Transverse colon (tissue), 4 donors: Measurements from ENCODE around the gene PUM2. TPM values are rescaled to one million over a fixed set of nuclear protein-coding genes. Genes with fewer than 3 reads are reported as not detected.
A peak's percentile ranks its signal among the peaks of the same experiment; 100 is the strongest.

Source experiments
- DNase-seq: peaks from one replicate; pipeline ENCODE4 v3.0.0-alpha.2; 2019
- H3K27ac ChIP-seq, 4 donors: fragments of 200-600 bp; sonication (generic); 2 replicates each; pipeline ENCODE4 v1.5.1; 2016 to 2018; ENCODE audit warnings: inconsistent platforms in 4 of 4
- H3K27me3 ChIP-seq: fragments of 200-600 bp; sonication (generic); 2 replicates; pipeline ENCODE4 v1.5.1; 2017; ENCODE audit warnings: inconsistent platforms
- H3K36me3 ChIP-seq, 4 donors: fragments of 200-600 bp; sonication (generic); 2 replicates each; pipeline ENCODE4 v1.5.1; 2017 to 2019; ENCODE audit warnings: inconsistent platforms in 4 of 4
- H3K4me1 ChIP-seq, 4 donors: fragments of 200-600 bp; sonication (generic); 2 replicates each; pipeline ENCODE4 v1.5.1; 2017 to 2020; ENCODE audit warnings: inconsistent platforms in 4 of 4
- H3K4me3 ChIP-seq, 4 donors: fragments of 200-600 bp; sonication (generic); 1 replicate in 1 of 4; 2 replicates in 3 of 4; pipeline versions ENCODE4 v1.5.1 to v1.6.1; 2017 to 2019; ENCODE audit warnings: inconsistent platforms in 4 of 4
- H3K9me3 ChIP-seq, 2 donors: fragments of 200-600 bp; sonication (generic); 2 replicates each; pipeline ENCODE4 v1.5.1; 2017 to 2019; ENCODE audit warnings: inconsistent platforms in 2 of 2
- EP300 ChIP-seq: sonication (generic); formaldehyde crosslinking; IDR thresholded peaks from one replicate; pipeline ENCODE4 v1.6.1; 2017; ENCODE audit warnings: antibody characterized with exemption, low read depth
- POLR2A ChIP-seq: fragments of 450-650 bp; IDR thresholded peaks from one replicate; pipeline ENCODE4 v1.6.1; 2016; ENCODE audit warnings: antibody characterized with exemption, mild to moderate bottlenecking, moderate library complexity
- POLR2AphosphoS5 ChIP-seq, 3 donors: sonication (generic); formaldehyde crosslinking; IDR thresholded peaks; one replicate each; pipeline ENCODE4 v1.6.1; 2016; ENCODE audit warnings: antibody characterized with exemption in 3 of 3
- WGBS, 2 donors: methylation state at CpG; one replicate each; pipeline ENCODE4 v1.1.5; 2018; ENCODE audit warnings: low coverage in 1 of 2; 5-methylcytosine and 5-hydroxymethylcytosine counted together
- in situ Hi-C, 4 donors: fragments of 200-750 bp; cut with MboI; loops; one replicate each; pipeline versions ENCODE4 v1.15.0 to v1.15.1; 2017; ENCODE audit warnings: low sequenced_read_pairs in 3 of 4, low pct_ligation_motif_present in 1 of 4, low pct_unique_long_range_greater_than_20kb in 1 of 4
- intact Hi-C: fragments of 100-400 bp; cut with DNase I; formaldehyde crosslinking; loops from one replicate; pipeline ENCODE4 v1.15.1; 2023; ENCODE audit warnings: low total_unique reads
- total RNA-seq, 4 donors: library from RNA; depleted of rRNA; stranded (reverse); fragments of >200 nt; gene quantifications; one replicate each; pipeline ENCODE4 v1.1.0, GENCODE V29; 2016
- TF ChIP-seq, protein P1 (sequence below), 5 experiments: fragments of 200-600 bp in 3 of 5; fragments of 450-650 bp in 2 of 5; sonication (generic) in 3 of 5; IDR thresholded peaks; 1 replicate in 2 of 5; 2 replicates in 3 of 5; pipeline ENCODE4 v1.5.1; 2016 to 2017; ENCODE audit warnings: antibody characterized with exemption in 5 of 5, inconsistent platforms in 3 of 5, mild to moderate bottlenecking in 2 of 5, moderate library complexity in 1 of 5

PUM2 gene
- total RNA-seq, 4 donors from 2014 or later = 62.5 to 92.7 (median 70.5) TPM

DNA sequence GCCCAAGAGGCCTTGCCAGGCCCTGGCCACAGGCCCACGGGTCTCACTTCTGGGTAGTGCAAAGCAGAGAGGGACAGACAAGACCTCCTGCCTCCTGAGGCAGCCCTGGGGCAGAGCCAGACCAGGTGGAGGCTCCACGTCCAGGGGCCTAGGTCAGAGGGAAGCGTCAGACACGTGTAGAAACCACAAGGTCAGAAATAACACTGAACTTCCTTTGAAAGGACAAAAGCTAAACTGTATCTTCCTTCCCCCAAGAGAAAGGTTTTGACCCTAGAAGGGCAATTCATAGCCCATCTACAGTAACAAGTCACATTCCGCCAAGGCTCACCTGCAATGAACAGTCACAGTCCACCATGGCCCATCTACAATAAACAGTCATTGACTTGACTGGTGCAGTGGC is 143.6 kb downstream of the PUM2 start:
- no peaks in the 10 kb centered on the region for H3K9me3 ChIP-seq
- H3K4me3 ChIP-seq = no peak overlapping the region
- DNase-seq = peak; percentile 61
- WGBS, 2 donors = 34 to 59% methylated on average over 3 to 5 of the region's 5 CpGs
- TF ChIP-seq POLR2A (no peak), POLR2AphosphoS5 (IDR thresholded peaks at IDR 0.05) (peak in 1 of 3 donors; percentile 4)
- peaks cover 0 to 24% (median 13%) of the 10 kb centered on the region in 4 donors for H3K4me1 ChIP-seq
- H3K27ac ChIP-seq = peak overlapping the region; percentile 14 to 64 (median 58)
- in situ Hi-C loops (no loop called here), intact Hi-C loops (no loop called here)
- no peaks in the 10 kb centered on the region for H3K36me3 ChIP-seq
- H3K27me3 ChIP-seq = no peaks in the 10 kb centered on the region

DNA sequence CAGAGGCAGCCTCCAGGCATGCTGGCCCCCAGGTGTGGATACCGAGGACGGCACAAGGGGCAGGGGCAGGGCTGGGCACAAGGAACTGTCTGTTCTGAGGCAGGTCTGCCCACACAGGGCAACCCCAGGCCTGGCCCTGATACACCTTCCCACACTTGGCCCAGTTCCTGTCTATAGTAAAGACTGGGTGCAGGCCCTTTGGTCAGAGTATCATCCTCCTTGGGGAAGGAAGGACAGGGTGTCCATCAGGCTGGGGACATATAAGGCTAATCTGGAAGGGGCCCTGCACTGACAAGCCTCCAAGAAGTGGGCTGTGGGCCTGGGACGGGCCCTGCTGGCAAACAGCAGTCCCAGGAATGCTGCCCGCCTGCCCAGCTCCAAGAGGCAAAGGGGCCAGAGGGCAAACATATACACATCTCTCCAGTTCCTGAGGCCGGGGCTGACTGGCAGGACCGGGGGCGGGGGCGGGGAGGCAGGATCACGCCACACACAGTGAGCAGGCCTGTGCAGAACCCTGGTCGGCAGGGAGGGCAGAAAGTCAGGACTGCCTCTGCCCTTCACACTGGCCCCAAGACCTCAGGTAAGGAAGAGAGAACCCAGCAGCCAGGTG is 144.6 kb downstream of the PUM2 start:
- no peaks in the 10 kb centered on the region for H3K36me3 ChIP-seq

GRCh38 chr2:20205069-20205468 is 145.6 kb downstream of the PUM2 start:
- in situ Hi-C loops (no loop called here), intact Hi-C loops (no loop called here)
- TF ChIP-seq EP300 (no peak), POLR2A (no peak), POLR2AphosphoS5 (IDR thresholded peaks at IDR 0.05) (no peak)
- TF ChIP-seq, protein P1, sequence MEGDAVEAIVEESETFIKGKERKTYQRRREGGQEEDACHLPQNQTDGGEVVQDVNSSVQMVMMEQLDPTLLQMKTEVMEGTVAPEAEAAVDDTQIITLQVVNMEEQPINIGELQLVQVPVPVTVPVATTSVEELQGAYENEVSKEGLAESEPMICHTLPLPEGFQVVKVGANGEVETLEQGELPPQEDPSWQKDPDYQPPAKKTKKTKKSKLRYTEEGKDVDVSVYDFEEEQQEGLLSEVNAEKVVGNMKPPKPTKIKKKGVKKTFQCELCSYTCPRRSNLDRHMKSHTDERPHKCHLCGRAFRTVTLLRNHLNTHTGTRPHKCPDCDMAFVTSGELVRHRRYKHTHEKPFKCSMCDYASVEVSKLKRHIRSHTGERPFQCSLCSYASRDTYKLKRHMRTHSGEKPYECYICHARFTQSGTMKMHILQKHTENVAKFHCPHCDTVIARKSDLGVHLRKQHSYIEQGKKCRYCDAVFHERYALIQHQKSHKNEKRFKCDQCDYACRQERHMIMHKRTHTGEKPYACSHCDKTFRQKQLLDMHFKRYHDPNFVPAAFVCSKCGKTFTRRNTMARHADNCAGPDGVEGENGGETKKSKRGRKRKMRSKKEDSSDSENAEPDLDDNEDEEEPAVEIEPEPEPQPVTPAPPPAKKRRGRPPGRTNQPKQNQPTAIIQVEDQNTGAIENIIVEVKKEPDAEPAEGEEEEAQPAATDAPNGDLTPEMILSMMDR (IDR thresholded peaks at IDR 0.05) = no peak
- no peaks in the 10 kb centered on the region for H3K36me3 ChIP-seq
- H3K9me3 ChIP-seq = no peaks in the 10 kb centered on the region
- no peak for DNase-seq
- H3K27me3 ChIP-seq = no peaks in the 10 kb centered on the region
- 74% methylated on average over 7 of the region's 7 CpGs; no CpG with 5 or more reads in 1 of the 2 donors for whole genome bisulfite sequencing, 2 donors
- H3K4me1 ChIP-seq = peaks cover 0 to 24% (median 13%) of the 10 kb centered on the region in 4 donors
- no peak overlapping the region for H3K4me3 ChIP-seq
- H3K27ac ChIP-seq = peak overlapping the region in 2 of 4 donors; percentile 39 to 64

More for the DNA sequence above, 144.6 kb downstream of the PUM2 start:
- 64% methylated on average over 5 of the region's 10 CpGs; no CpG with 5 or more reads in 1 of the 2 donors for WGBS, 2 donors
- intact Hi-C loops = no loop called here
- Histone ChIP-seq H3K4me3 (no peak overlapping the region), H3K27ac (peak overlapping the region in 2 of 4 donors; percentile 39 to 64), H3K27me3 (no peaks in the 10 kb centered on the region), H3K9me3 (no peaks in the 10 kb centered on the region), H3K4me1 (peaks cover 0 to 24% (median 13%) of the 10 kb centered on the region in 4 donors)
- peak; percentile 67 for DNase-seq
- TF ChIP-seq, protein P1 (IDR thresholded peaks at IDR 0.05) = no peak
- TF ChIP-seq POLR2AphosphoS5 (IDR thresholded peaks at IDR 0.05) = peak in 1 of 3 donors; percentile 33
- in situ Hi-C loops = no loop called here

DNA sequence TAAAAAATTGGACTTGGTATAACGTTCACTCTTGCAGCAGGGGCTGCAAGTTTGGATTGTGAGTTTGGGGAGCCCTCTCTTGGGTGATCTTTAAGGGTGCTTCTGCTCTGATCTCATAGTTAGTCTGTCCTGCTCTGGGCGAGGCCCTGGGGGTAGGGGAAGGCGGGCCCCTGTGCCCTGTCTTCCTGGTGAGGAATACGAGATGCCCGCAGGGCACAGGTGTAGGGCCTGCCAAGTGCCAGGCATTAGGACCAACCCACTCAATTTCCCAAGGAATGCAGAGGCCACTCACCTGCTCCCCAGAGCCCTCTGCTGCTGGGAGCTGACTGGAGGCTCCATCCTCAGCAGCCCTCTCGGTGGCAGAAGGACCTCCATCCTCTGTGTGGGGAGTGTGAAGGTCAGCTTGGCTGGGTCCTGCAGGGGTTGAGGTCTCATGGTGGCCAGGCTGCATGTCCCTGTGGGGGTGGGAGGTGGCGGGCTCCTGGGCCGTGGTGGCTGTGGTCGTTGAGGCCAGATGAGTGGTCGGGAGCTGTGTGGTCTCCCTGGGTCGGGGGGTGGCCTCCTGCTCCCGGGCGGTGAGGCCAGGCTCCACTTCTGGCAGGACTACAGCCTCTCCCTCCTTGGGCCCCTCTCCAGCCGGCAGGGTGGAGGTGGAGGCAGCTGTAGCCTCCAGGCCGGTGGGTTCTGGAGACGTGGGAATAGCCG is 147.0 kb downstream of the PUM2 start:
- no peak for TF ChIP-seq POLR2AphosphoS5 (IDR thresholded peaks at IDR 0.05)
- TF ChIP-seq, protein P1 (IDR thresholded peaks at IDR 0.05) = no peak
- no peak for TF ChIP-seq POLR2A
- no peak for TF ChIP-seq EP300

More for the DNA sequence above, 147.0 kb downstream of the PUM2 start:
- whole genome bisulfite sequencing, 2 donors = 60 to 82% methylated on average over 1 to 13 of the region's 17 CpGs
- no peaks in the 10 kb centered on the region for H3K9me3 ChIP-seq
- no peak for DNase-seq
- H3K27ac ChIP-seq = no peak overlapping the region
- in situ Hi-C loops = no loop called here
- peaks cover 4 to 24% (median 18%) of the 10 kb centered on the region in 4 donors for H3K4me1 ChIP-seq
- no peak overlapping the region for H3K4me3 ChIP-seq
- intact Hi-C loops = no loop called here
- H3K27me3 ChIP-seq = no peaks in the 10 kb centered on the region
- no peaks in the 10 kb centered on the region for H3K36me3 ChIP-seq
